ENCODE results near the gene ARFGAP1. TPM values are rescaled to one million over a fixed set of nuclear protein-coding genes. Genes with fewer than 3 reads are reported as not detected.

Gene ARFGAP1
- total RNA-seq, 4 donors from 2014 or later, result 34.4 to 306 (median 99.3) TPM

DNA sequence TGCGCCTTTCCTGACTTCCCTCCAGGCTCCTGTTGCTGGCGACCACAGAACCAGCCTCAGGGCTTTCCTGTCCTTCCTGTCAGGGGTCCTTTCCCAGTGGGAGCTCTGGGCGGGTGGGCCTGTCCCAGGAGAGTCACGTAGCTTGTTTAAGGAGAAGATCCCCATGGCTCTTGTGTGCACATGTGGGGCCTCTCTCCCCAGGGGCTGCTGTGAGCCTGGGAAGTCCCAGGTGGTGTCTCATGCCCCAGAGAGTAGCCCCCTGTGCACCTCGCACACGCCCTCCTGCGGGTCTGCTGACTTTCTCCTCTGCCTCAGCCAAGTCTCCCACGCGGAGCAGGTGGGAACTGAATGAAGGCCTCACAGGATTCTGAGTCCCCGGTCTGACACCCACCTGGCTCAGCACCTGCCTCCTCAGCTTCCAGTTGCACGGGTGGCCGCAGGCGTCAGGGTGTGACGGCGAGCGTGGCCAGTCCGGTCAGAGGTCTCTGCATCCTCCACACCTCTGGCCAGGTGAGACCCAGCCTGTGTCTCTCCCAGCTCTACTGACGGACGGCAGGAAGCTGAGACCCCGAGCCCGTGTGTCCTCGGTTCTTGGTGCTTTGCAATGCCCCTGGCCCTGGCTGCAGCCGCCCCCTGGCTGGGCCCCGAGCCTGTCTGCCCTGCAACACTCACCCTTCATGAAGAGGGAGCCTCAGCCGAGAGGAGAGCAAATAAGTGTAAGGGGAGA is 12.7 kb upstream of the ARFGAP1 start:
- TF ChIP-seq POLR2A (IDR thresholded peaks at IDR 0.05), result no peak
- TF ChIP-seq, protein P1, sequence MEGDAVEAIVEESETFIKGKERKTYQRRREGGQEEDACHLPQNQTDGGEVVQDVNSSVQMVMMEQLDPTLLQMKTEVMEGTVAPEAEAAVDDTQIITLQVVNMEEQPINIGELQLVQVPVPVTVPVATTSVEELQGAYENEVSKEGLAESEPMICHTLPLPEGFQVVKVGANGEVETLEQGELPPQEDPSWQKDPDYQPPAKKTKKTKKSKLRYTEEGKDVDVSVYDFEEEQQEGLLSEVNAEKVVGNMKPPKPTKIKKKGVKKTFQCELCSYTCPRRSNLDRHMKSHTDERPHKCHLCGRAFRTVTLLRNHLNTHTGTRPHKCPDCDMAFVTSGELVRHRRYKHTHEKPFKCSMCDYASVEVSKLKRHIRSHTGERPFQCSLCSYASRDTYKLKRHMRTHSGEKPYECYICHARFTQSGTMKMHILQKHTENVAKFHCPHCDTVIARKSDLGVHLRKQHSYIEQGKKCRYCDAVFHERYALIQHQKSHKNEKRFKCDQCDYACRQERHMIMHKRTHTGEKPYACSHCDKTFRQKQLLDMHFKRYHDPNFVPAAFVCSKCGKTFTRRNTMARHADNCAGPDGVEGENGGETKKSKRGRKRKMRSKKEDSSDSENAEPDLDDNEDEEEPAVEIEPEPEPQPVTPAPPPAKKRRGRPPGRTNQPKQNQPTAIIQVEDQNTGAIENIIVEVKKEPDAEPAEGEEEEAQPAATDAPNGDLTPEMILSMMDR (IDR thresholded peaks at IDR 0.05), result no peak
- H3K9me3 ChIP-seq, result no peaks in the 10 kb centered on the region
- DNase-seq, result no peak
- no peaks in the 10 kb centered on the region for H3K4me1 ChIP-seq
- H3K36me3 ChIP-seq, result no peaks in the 10 kb centered on the region
- H3K27me3 ChIP-seq, result peaks cover 0 to 11% of the 10 kb centered on the region in 2 donors
- no peak overlapping the region for H3K27ac ChIP-seq
- intact Hi-C loops (cut with DNase I; ENCODE audit: low total_unique reads), result no loop called here
- no peak overlapping the region for H3K4me3 ChIP-seq

DNA sequence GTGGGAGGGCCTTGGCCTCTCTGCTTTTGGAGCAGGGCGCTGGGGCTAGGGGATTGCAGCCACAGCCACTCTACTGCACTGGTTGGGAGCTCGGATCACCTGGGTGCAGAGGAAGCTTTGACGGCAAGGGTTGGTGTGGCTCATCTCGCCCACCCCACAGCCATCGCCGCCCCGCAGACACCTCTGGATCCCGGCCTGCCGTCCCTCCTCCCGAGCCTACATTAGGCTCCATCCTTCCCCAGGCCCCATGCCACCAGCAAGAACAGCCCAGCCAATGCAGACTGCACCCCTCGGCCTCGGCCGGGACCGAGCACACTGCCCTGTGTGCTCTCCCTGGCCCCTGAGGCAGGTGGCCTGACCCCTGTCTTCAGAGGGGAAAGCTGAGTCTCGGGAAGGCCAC is 12.1 kb upstream of the ARFGAP1 start:
- Histone ChIP-seq H3K27ac (no peak overlapping the region), H3K27me3 (peaks cover 0 to 11% of the 10 kb centered on the region in 2 donors), H3K4me3 (no peak overlapping the region), H3K4me1 (no peaks in the 10 kb centered on the region), H3K36me3 (no peaks in the 10 kb centered on the region), H3K9me3 (no peaks in the 10 kb centered on the region)
- TF ChIP-seq, protein P1 (IDR thresholded peaks at IDR 0.05), result no peak
- TF ChIP-seq POLR2A (IDR thresholded peaks at IDR 0.05), result no peak
- intact Hi-C loops (cut with DNase I; ENCODE audit: low total_unique reads), result no loop called here
- DNase-seq, result no peak

DNA sequence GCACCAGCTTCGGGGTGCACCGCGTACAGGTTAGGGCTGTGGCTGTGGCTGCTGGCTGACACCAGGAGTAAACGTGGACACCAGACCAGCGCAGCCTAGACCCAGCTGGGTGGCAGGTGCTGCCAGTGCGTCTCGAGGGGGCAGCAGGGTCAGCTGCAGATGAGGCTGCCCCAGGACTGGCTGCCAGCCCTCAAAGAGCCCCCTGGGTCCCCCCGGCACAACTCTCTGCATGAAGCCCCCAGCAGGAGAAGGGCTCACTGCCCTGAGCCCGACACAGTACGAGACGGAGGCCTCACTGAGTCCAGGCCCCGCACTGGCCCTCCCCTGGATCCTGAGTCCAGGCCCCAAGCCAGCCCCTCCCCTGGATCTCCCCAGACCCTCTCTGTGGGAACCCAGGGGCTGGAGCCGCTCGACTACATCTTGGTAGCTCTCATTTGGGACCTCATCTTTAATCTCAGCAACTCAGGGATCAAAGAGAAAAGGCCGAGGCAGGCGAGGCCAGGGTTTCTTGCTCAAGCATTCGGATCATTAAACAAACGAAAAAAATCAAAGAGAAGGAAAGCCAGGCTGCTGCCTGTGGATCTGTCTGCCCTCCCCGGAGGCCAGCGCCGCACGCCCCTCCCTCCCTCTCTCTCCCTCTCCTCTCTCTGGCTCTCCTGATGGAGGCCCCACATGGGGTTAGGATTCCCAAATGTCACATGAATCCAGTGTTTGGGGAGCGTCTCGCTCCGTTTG is 11.4 kb upstream of the ARFGAP1 start:
- Histone ChIP-seq H3K9me3 (no peaks in the 10 kb centered on the region), H3K27ac (no peak overlapping the region), H3K4me1 (no peaks in the 10 kb centered on the region), H3K36me3 (no peaks in the 10 kb centered on the region), H3K4me3 (no peak overlapping the region), H3K27me3 (peaks cover 0 to 8% of the 10 kb centered on the region in 2 donors)
- DNase-seq, result no peak
- no peak for TF ChIP-seq POLR2A (IDR thresholded peaks at IDR 0.05)
- intact Hi-C loops (cut with DNase I; ENCODE audit: low total_unique reads), result no loop called here

DNA sequence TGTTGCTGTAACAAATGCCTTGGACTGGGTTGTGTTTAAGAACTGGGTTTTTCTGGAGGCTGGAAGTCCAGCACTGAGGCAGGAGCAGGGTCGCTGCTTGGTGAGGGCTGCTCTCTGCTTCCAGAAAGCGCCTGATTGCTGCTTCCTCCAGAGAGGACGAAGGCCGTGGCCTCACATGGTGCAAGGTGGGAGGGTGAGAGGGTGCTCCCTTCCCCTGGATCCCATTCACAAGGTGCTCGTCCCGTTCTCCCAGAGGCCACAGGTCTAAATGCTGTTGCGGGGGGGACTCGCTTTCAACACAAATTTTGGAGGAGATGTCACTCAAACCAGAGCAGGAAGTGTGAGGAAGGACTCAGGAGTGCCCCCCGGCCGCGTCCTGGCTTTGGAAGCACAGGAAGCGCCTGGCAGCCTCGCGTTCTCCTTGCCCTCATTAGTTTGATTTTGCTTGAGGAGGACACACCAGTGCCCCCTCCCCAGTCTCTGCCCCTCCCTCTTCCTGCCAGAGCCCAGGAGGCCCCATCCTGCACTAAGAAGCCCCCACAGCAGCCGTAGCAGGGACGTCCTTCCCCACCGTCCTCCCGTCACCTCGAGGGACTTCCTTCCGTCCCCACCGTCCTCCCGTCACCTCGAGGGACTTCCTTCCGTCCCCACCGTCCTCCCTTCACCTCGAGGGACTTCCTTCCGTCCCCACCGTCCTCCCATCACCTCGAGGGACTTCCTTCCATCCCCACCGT is 10.7 kb upstream of the ARFGAP1 start:
- no peaks in the 10 kb centered on the region for H3K4me1 ChIP-seq
- no peaks in the 10 kb centered on the region for H3K36me3 ChIP-seq
- DNase-seq, result no peak
- no peaks in the 10 kb centered on the region for H3K9me3 ChIP-seq
- intact Hi-C loops (cut with DNase I; ENCODE audit: low total_unique reads), result no loop called here
- peaks cover 0 to 5% of the 10 kb centered on the region in 2 donors for H3K27me3 ChIP-seq
- H3K27ac ChIP-seq, result no peak overlapping the region
- H3K4me3 ChIP-seq, result no peak overlapping the region
- TF ChIP-seq, protein P1 (IDR thresholded peaks at IDR 0.05), result no peak
- TF ChIP-seq POLR2A (IDR thresholded peaks at IDR 0.05), result no peak

DNA sequence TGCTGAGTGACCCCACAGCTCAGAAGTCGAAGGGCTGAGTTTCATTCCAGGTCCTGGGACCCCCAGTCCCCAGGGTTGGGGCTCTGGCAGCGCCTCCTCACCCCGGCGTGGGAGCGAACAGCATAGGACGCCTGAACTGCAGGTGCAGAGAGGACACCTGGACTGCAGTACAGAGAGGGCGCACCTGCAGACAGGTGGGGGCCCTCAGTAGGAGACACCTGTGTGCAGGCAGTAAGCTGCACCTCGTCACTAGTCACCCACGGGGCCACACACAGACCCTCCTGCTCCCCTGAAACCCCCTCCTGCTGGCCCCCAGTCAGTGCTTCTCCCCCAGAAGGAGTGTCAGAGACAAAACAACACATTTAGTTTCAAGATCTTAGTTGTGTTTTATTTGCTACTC is 9.8 kb upstream of the ARFGAP1 start:
- intact Hi-C loops (cut with DNase I; ENCODE audit: low total_unique reads), result no loop called here
- Histone ChIP-seq H3K9me3 (no peaks in the 10 kb centered on the region), H3K27me3 (peaks cover 0 to 5% of the 10 kb centered on the region in 2 donors), H3K4me1 (no peaks in the 10 kb centered on the region), H3K4me3 (no peak overlapping the region), H3K36me3 (no peaks in the 10 kb centered on the region), H3K27ac (no peak overlapping the region)
- TF ChIP-seq, protein P1 (IDR thresholded peaks at IDR 0.05), result no peak
- TF ChIP-seq POLR2A (IDR thresholded peaks at IDR 0.05), result no peak
- no peak for DNase-seq

Data from uterus (tissue), 4 donors.